Measurements from ENCODE around the gene CAMK1D. TPM values are rescaled to one million over a fixed set of nuclear protein-coding genes. Genes with fewer than 3 reads are reported as not detected.

The CAMK1D gene
- total and polyA plus RNA-seq, 2 of the 4 experiments (the other 2 are of a cell fraction), result 5.0 to 5.3 TPM

DNA sequence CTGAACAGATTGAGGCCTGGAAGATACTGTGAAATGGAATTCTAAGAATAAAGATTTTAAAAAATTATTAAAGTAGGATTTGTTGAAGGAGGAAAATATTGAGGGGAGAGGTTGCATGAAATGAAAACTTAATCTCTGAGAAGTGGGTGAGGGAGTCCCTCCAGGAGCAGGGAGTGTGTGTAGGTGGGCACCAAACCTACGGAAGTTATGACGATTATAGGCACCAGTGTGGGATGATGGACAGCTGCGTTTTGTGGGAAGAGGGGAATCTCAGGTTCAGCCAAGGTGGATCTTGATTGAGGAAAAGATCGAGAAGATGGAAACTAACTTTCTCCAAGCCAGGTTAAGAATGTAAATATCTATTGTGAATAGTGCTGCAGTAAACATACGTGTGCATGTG is 405.7 kb downstream of the CAMK1D start:
- H4K8ac ChIP-seq (ENCODE audit: low read depth in 2 of 2, low read length in 2 of 2), result no peak overlapping the region
- no peak overlapping the region for H2AFZ ChIP-seq (replicated peaks; ENCODE audit: low read length, poor library complexity)
- dilution Hi-C loops (cut with HindIII; ENCODE audit: low sequenced_read_pairs, unreplicated experiment), result no loop called here
- H4K5ac ChIP-seq (ENCODE audit: low read depth, low read length), result no peak overlapping the region
- no peak overlapping the region for H3K18ac ChIP-seq (ENCODE audit: low read depth, low read length)
- no peaks in the 10 kb centered on the region for H3K9me3 ChIP-seq (ENCODE audit: control insufficient read depth, insufficient read depth, low read length)
- no peaks in the 10 kb centered on the region for H3K27me3 ChIP-seq (ENCODE audit: control insufficient read depth, insufficient read depth, low read length)
- no peak overlapping the region for H3K4me2 ChIP-seq (ENCODE audit: low read depth, low read length)
- BruUV-seq (replicated peaks), result no TSS peak
- no peak for TF ChIP-seq BHLHE40 (IDR thresholded peaks at IDR 0.05; ENCODE audit: low read depth, low read length)
- TF ChIP-seq RCOR1 (IDR thresholded peaks at IDR 0.05; ENCODE audit: insufficient replicate concordance, low read length), result no peak
- no peak for TF ChIP-seq CEBPB (IDR thresholded peaks at IDR 0.05; ENCODE audit: low read depth, low read length)
- TF ChIP-seq POLR2A (IDR thresholded peaks at IDR 0.05; ENCODE audit: low read depth, low read length), result no peak
- no peak for TF ChIP-seq NFE2L2 (IDR thresholded peaks at IDR 0.05; ENCODE audit: low read depth, low read length)
- TF ChIP-seq MAFK (IDR thresholded peaks at IDR 0.05; ENCODE audit: low read depth, low read length), result no peak
- no peak overlapping the region for H4K91ac ChIP-seq (ENCODE audit: insufficient read depth, low read depth, low read length)
- H3K27ac ChIP-seq (ENCODE audit: insufficient read depth, low read length), result no peak overlapping the region
- H2BK5ac ChIP-seq (ENCODE audit: low read depth, low read length, poor library complexity, severe bottlenecking), result no peak overlapping the region
- CTCF ChIA-PET, result no interaction called here
- H3K4me3 ChIP-seq (ENCODE audit: insufficient read depth, low read depth, low read length), result no peak overlapping the region
- intact Hi-C loops (cut with micrococcal nuclease), result no loop called here
- DNase-seq, result no peak
- H2AK5ac ChIP-seq (ENCODE audit: low read depth, low read length), result no peak overlapping the region
- H3K4ac ChIP-seq (ENCODE audit: low read depth, low read length), result no peak overlapping the region
- H2BK15ac ChIP-seq (ENCODE audit: low read depth, low read length), result no peak overlapping the region
- no peak overlapping the region for H2AK9ac ChIP-seq (replicated peaks; ENCODE audit: low read depth, low read length, poor library complexity)
- no peaks in the 10 kb centered on the region for H3K36me3 ChIP-seq (ENCODE audit: control insufficient read depth, insufficient read depth, low read length)
- no peaks in the 10 kb centered on the region for H3K4me1 ChIP-seq (ENCODE audit: control insufficient read depth, insufficient read depth, low read length)
- H2BK120ac ChIP-seq (ENCODE audit: low read depth, low read length), result no peak overlapping the region
- in situ Hi-C loops (cut with MboI; ENCODE audit: low sequenced_read_pairs), result no loop called here
- H3K9ac ChIP-seq (ENCODE audit: low read depth, low read length), result no peak overlapping the region
- no peaks in the 10 kb centered on the region for H3K79me1 ChIP-seq (ENCODE audit: low read depth in 1 of 2, low read length in 2 of 2)
- H4K20me1 ChIP-seq (ENCODE audit: insufficient read depth, low read length), result no peaks in the 10 kb centered on the region
- 100% methylated on average over 1 of the region's 5 CpGs; no CpG with 5 or more reads in 1 of the 2 experiments for WGBS, 2 experiments (ENCODE audit: extremely low coverage in 2 of 2, insufficient read length in 1 of 2)
- H3K9me1 ChIP-seq (ENCODE audit: insufficient read depth, low read length), result no peaks in the 10 kb centered on the region
- no peak overlapping the region for H3K23ac ChIP-seq (ENCODE audit: low read depth, low read length)
- no peak overlapping the region for H2BK20ac ChIP-seq (ENCODE audit: low read depth, low read length)
- ATAC-seq (ENCODE audit: low read depth), result no peak
- POLR2A ChIA-PET (ENCODE audit: unreplicated experiment), result no interaction called here
- H3K14ac ChIP-seq (replicated peaks; ENCODE audit: low read depth, low read length), result no peak overlapping the region
- H3K56ac ChIP-seq (ENCODE audit: extremely low read depth, insufficient read depth, low read length), result no peak overlapping the region

All from IMR-90 (cell line).